Astrocyte (in vitro differentiated cells and primary cell): ENCODE data around the gene MTF1.

Experiments used
- CTCF ChIP-seq: IDR thresholded peaks from 2 replicates; pipeline ENCODE4 v1.5.1; 2011; ENCODE audit warnings: low read depth, mild to moderate bottlenecking, inconsistent platforms, low read length, moderate library complexity; ENCODE audit not compliant: insufficient read depth
- EZH2 ChIP-seq: IDR thresholded peaks from 2 replicates; pipeline ENCODE4 v1.6.1; 2012; ENCODE audit warnings: mild to moderate bottlenecking, low read length, inconsistent platforms; ENCODE audit not compliant: insufficient read depth

DNA sequence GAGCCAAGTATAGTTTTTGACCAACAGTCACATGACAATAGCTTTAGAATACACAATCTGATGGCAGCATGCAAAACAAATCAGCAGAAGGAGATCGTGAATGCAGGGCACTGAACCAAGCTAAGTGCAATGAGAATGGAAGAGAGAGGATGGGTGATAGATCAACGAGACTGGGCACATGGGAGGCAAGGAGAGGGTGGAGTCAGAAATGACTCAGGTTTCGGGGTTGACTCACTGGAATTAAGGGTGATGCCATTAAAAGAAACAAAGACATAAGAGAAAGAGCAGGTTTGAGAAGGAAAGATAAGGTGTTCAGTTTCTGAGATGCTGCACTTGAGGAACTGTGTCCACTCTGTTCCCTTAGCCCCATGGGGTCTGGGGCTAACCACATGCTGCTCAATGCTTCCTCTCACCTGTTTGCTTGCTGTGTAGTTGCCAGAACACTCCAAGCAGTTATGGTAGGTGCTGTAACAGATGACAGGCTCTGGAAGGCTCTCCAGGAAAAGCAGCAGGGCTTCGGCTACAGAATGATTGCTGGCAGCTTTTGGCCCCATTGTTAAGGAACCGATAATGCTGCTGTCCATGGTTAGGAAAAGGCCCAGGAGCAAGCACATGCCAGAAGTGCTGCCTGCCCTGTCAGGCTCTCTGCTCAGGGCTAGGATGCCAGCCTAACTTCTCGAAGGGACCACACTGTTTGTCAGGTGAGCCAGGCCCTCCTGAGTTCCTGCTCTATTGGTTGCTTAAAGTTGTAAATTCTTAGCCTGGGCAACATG, 6.1 kb upstream of the MTF1 start:
- TF ChIP-seq CTCF (no peak), EZH2 (no peak)
